GM19324 (cell line): ENCODE results near the gene BLTP2.
"Not testable (repeated sequence)": the region's sequence is repeated elsewhere in the genome, so short reads cannot be mapped to it uniquely, and the experiment has no call there.

Experiments used
- ATAC-seq: cut with Tn5 transposase; IDR thresholded peaks from one replicate; pipeline ENCODE4 v1.9.1; 2021; ENCODE audit warnings: mild to moderate bottlenecking, moderate library complexity; ENCODE audit not compliant: unreplicated experiment, low FRiP score

The BLTP2 gene

DNA sequence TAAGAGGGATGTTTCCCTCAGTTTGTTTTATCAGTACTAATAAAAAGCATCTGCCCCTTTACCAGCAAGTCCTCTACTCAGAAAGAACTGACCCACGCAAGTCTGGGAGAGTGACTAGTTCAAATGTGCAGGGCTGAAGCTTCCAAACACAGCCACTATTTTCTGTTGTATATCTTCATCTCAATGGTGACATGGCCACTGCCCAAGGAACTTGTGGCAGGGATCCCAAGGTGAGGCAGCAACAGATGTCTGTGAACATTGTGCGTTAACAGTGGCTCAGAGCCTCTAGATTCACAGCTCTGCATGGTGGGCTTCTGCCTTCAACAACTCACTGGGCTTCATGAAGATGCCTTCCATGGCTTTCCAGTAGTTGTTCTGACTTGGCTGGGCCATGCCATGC is 3.7 kb upstream of the BLTP2 start:
- ATAC-seq = no peak

DNA sequence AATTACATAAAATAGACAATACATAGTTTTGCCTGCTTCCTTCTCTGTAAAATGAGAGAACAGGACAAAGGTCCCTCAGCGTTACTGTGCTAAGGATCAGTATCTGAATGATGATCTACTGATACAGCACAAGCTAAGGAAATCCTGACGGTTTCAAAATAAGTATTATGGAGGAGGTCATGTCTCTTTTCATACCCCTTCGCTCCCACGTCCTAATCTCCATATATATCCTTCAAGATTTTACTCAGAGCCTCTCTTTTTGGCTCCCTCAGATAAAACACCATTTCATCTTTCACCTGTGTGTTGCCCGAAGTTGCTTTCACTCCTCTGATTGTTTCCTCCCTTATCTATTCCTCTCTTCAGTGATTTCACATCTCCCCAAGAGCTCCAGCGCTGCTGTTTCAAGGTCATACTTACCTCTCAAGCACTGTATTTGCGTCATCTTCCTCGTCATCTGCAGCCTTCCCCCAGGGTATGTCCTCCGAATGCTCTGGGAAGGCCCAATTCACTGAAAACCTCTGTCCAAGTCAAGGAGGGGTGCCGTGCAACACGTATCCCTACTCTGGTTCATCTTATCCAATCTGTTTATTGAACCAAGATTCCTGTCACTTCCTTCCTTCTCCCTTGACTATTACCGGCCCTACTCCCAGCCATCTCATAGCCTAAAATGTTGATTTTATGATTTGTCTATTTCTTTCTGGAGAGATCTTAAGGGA is 1.2 kb upstream of the BLTP2 start:
- no peak for ATAC-seq

DNA sequence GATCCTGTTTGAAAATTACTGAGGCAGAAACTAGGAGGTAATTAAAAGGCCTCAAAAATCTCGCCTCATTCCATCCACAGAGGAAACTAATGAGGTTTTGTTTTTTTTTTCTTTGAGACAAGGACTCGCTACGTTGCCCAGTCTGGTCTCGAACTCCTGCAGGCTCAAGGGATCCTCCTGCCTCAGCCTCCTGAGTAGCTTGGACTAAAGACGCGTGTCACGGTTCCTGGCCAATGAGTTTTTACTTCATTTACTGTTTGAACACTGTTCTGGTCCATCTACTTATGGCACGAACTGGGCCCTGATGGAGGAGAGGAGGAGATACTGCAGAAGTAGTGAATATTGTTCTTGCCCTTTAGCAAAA is 600 bp upstream of the BLTP2 start:
- ATAC-seq = no peak

DNA sequence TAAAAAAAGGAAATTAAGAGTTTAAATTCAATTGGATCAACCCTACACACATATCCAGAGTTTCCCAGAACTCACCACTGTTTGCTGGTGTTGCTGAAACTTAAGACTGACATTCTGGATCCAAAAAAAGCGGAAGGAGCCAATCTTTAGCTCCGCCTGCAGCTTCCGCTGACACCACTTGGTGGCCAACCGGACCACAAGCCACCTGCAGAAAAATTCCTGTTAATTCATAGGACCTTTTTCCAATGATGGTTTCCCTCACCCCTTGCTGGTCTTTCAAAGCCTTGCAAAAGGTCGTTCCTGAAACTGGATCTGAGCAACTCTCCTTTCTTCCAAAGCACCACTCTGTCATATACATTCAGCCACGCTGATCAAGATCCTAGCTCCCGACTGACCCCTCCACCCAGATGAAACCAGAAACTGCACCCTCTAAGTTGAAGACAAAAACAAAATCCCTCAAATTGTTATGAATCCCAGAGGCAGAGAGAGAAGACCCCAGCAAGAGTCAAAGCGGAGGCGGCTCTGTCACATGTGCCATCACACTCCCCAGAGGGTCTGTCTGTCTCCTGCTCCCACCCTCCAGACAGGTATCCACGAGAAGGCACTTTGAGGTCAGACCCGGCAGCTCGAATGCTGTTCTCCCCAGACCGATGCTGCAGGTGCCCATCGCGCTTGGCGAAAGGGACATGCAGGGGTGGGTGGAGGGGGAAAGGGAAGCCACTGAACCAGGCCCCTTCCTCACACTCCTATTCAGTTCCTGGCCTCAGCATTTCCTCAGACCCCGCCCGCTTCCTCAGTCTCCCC is 773 bp downstream of the BLTP2 start:
- no peak for ATAC-seq

DNA sequence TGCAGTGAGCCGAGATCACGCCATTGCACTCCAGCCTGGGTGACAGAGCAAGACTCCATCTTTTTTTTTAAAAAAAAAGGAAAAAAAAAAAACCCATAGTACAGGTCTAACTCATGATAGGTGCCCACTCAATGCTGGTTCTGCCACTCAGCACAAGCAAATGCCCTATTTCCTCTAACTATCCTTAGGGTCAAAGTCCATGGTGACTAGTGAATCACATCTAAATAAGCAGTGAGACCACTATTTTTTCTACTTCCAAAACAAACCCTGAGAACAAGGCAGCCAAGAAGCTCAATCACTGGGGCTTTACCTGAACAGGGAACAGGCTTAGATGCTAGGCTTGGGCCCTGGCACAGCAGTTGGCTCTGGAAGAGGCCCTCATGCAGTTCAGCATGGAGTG is 3.4 kb downstream of the BLTP2 start:
- no peak for ATAC-seq

DNA sequence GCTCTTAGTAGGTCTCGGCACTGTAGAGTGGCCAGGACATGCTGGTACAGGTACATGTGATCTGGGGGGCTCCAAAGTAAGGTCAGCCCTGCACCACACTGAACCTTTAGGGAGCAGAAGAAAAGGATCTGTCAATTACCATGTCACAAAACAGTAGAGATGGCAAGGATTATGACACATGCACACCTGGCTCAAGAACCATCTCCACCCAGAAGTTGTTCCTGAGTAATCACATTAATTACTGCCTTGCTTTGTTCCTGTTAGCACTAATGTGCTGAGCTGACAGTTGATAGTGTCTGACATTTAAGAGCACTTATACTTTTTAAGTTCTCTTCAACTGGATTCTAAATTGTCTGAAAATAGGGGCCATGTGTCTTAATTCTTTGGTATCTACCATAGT is 9.5 kb downstream of the BLTP2 start:
- ATAC-seq = no peak

DNA sequence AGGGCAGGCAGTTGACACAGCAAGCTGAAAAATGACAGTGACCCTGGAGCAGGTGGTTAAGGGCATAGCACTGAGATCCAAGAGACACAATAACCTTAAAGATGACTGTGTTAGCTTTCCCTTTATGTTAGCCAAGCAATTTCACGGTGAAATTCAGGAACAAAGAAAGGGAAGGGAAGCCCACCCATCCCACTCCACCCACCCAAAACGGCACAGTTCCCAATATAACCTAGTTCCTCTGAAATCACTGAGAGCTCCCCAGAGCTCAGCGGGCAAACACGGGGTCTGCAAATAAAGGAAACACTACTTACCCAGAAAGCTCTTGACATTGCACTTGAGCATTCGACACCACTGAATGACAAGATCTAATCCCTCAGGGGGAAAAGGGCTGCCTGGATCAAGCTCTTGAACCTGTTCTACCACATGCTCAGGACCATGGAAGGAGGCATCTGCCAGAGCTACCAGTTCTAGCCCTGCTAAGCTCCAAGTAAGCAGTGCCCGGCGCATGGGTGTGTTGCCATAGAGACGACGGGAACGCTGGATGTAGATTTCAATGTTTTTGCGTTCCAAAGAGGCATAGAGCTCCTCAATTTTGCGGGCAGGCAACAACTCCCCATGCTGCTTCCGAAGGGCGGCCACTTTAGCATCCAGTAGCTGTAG is 10.6 kb downstream of the BLTP2 start:
- ATAC-seq = no peak

DNA sequence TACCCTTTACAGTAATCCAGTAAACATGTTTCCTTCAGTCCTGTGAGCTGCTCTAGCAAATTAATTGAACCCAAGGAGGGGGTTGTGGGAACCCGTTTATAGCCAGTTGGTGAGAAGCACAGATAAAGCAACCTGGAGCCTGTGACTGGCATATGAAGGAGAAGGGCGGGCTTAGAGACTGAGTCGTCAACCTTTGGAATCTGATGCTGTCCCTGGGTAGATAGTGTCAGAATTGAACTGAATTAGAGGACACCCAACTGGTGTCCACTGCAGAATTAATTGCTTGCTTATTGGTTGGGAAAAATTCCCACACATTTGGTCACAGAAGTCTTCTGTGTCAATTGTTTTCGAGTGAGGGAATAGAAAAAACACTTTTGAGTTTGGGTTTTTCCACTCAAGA is 18.1 kb downstream of the BLTP2 start:
- ATAC-seq = no peak

DNA sequence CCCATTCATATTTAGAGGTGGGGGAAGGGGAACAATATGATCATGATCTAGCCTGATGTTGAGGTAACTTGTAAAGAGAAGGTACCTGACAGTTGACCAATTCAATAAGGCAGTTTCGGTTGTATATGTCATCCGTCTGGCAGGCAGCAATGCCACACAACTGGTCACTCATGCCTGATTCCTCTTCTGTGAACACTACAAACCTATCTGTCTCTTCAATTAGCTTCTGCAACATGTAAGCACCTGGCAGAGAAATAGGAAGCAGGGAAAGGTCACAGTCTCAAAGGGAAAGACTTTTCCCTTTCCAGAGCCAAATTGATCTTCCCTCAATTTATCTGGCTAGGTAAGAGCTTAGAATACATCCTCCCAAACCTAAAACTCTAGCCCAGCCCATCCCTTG is 20.8 kb downstream of the BLTP2 start:
- no peak for ATAC-seq

DNA sequence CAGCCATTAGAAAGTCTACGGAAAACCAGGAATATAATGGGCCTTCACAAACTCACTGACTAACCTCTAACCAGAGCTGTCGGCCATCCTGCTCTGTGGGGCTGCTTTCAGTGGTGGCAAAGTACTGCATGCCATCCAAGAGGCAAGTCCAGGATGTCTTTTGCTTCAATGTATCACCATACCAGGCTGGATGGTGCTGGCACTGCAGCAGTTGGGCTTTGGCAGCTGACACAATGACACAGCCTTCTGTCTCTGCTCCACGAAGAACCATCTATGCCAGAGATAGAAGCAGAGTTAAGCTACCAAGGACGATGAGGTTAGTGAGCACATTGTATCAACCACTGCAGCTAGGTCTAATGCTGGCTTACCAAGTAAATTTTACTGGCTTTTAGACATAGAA is 21.3 kb downstream of the BLTP2 start:
- no peak for ATAC-seq

DNA sequence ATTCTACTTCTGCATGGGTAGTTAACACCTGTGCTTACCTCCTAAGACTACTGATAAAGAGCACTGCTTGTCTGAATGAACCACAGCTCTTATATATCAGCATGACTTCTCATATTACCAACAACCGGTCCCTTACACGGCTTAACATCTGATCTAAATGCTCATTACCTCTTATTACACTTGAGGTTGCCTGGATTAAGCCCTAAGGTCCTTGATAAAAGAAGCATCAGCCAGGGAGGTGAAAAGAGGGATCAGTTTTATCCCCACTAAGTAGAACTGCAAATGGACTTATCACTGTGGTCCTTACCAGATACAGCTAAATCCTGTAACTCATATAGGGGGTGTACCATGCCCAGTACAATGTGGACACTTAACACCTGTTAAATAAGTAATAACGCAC is 22.8 kb downstream of the BLTP2 start:
- ATAC-seq = no peak

DNA sequence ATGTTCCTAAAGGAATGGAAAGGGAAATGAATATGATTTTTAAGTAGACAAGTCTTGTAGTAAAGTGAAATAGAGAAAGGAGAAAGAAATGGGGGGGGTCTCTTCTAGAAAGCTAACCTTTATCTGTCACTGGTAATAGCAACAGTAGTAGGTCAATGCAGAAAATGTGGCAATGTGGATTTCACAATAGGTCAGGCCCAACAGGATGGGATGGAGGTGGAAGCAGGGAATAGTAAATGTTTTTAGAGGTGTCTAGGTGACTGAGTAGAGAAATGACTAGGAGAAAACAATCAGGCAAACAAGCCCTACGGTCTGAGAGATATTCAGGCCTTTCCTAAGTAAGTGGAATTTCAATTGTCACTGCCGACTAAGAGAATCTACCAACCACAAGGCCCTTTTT is 24.9 kb downstream of the BLTP2 start:
- ATAC-seq = no peak

DNA sequence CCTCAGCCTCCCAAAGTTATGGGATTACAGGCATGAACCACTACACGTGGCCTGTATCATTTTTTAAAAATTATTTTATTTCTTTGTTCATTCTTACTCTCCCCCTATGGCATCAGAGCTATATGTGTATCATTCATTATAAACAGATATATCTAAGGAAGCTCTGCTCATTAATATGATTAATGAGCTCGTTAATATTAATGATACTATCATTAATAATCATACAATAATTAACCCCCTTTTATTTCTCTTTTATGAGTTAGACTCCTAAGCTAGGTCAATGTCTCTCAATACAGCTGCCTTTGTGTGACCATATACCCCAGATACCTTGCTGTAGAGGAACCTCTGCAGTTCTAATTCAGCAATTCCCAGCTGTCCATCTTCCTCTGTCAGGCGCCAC is 26.5 kb downstream of the BLTP2 start:
- ATAC-seq = no peak

DNA sequence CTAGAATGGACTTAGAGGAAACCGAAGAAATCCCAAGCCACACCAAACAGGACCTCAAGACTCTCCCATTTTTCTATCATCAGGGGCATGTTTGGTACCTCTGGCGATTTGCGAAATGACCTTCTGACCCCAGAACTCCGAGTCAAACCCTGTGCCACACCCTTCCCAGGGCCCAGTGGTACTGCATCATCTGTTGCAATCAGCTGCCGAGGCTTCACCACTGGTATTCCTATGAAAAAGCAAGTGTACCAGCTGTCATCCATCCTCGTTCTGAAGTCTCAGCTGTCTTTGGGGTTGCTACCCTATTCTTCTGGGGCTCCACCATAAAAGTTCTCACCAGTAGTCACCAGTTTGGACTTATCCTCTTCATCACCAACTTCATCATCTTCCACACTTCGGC is 28.7 kb downstream of the BLTP2 start:
- ATAC-seq = no peak

DNA sequence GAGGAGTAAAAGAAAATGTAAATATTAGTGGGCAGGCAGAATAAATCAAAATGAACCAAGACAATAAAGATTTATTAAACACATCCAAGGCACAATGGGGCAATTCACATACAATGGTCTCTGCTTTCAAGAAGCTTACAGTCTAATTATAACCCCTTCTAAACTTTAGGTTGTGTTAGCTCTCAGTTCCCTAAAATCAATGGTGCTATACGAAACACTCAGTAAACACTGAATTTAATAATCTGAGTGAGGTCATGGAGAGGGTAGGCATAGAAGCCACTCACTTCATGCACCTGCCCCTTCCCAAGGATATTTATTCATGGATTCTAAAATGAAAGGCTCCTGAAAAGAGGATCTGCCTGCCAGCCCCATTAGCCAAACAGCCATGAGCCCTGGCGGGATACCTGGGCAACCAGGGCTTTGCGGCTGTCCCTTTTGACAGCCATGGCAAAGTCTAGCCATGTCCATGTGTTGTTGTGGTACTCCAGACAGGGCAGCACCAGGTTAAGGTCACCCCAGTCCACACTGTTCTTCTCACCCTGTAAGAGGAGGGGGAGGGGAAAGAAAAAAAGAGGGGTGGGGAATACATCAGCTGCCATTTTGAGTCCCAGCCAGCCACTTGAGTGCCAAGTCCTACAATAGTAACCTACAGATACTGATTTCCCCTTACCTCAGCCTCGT is 29.6 kb downstream of the BLTP2 start:
- no peak for ATAC-seq

DNA sequence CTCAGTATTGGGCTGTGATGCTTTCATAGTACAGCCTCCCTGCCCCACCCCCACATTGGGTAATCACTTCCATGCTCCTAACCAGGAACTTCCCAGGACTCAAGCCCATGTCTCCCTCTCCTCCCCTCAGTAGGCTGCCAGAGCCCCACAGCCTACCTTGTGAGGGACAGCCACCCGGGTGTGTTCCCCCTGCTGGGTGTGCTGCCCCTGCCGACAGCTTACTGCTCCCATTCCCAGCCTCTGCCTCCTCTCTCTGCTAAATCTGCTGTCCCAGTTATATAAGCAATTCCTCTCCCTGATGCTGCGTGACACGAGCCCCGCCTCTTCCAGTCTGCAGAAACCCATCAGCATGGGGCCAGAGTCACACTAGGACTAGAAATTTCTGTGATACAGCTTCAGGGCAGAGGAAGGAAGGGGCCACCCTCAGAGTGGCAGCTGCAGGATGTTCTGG is 31.0 kb downstream of the BLTP2 start, which contains the start of gene RSKR:
RSKR (minus strand) TSS at position 255 of the 451 bp plus-strand sequence; CDS start at position 231, 24 bp downstream.
- no peak for ATAC-seq

DNA sequence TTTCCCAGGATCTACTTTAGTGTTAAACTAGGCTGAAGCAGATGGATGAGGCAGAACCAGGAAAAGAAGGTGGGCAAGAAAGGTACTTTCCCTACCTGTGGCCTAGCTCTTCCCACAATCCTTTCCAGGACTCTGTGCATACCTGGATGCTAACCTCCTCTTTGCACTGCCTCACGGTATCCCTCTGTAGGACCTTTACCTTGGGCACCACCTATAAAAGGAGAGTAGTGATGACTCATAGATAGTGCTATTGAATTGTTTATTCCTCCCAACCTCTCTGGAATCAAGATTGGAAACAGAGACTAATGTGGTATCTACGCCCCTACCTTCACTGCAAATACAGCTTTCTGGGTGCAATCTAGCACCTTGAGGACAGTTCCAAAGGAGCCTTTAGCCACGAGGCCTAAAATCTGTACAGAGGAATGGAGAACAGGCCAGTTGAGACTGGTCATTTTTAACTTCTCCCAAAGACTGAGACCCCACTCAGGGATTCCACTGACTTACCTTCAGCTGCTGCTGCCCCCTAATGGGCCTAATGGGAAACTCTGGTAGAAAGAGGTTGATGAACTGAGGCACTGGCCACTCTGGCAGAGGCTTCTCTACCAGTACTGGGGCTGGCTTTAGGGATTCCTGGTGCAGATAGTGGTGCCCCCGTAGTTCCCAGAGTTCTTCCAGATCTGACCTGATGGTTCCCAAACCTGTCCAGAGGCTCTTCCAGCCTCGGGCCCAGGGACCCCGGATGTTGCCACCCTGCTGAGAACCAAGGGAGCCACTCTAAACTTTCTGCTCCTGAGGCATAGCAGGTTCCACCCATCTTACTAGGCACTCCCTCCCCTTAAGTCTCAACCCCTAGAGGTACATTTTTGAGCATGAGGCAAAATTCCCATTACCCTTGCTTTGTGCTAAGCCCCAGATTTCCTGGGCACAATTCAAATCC is 31.8 kb downstream of the BLTP2 start:
- ATAC-seq = no peak

DNA sequence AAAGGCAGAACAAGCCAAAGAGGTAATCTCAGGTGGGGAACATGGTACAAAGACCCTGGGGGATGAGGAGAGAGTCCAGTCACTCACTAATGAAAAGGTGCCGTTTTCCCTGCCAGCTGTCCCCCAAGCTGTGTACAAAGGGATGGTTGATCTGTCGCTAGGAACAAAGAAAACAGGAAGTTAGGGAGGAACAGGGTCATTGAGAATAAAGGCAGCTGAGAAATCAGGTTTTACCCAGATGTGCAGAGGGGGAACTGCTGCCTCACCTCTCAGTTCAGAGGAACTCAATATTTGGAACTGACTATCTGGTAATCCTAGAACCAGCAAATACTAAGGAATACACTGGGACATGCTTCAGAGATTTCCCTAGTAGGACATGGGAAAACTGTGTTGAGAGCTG is 32.4 kb downstream of the BLTP2 start:
- no peak for ATAC-seq

DNA sequence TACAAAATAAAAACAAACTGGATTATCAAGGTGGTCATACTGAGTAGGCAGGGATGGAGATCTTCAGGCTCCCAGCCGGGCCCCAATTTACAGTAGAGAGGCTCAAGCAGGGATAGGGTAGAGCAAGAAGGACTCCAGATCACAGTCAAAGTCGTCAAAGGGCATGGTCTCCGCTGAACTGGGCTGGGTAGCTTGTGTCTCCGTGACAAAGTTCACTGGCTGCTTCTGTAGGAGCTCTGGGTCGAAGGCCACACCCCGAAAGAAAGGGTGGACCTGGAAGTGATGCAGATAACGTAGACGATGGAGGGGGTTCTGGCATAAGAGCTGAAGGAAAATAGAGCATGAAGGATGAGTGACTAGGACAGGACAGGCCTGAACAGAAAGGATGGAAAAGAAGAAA is 34.6 kb downstream of the BLTP2 start:
- no peak for ATAC-seq

DNA sequence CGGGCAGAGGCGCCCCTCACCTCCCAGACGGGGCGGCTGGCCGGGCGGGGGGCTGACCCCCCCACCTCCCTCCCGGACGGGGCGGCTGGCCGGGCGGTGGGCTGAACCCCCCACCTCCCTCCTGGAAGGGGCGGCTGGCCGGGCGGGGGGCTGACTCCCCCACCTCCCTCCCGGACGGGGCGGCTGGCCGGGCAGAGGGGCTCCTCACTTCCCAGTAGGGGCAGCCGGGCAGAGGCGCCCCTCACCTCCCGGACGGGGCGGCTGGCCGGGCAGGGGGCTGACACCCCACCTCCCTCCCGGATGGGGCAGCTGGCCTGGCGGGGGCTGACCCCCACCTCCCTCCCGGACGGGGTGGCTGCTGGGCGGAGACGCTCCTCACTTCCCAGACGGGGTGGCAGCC is 40.9 kb downstream of the BLTP2 start:
- ATAC-seq = not testable (repeated sequence)
